ENCODE data around the gene CAND2. TPM values are rescaled to one million over a fixed set of nuclear protein-coding genes. Genes with fewer than 3 reads are reported as not detected.

The CAND2 gene
- total and polyA plus RNA-seq, 2 experiments from 2014 or later: 4.3 to 5.0 TPM

- no peak overlapping the region for H3K4me3 ChIP-seq
- no peaks in the 10 kb centered on the region for H3K27me3 ChIP-seq
- no peak overlapping the region for H3K27ac ChIP-seq
- no peaks in the 10 kb centered on the region for H3K79me2 ChIP-seq
- H3K9me2 ChIP-seq (replicated peaks; ENCODE audit: insufficient read depth): no peaks in the 10 kb centered on the region
- WGBS (ENCODE audit: low lambda C conversion rate, missing lambda C conversion rate): 91% methylated on average over 9 of the region's 9 CpGs
- no peak for DNase-seq (ENCODE audit: low spot score)
- TF ChIP-seq EZH2phosphoT487 (IDR thresholded peaks at IDR 0.05; ENCODE audit: low read depth, severe bottlenecking, unreplicated experiment) (no peak), EZH2 (IDR thresholded peaks at IDR 0.05; ENCODE audit: borderline replicate concordance) (no peak), CTCF (IDR thresholded peaks at IDR 0.05; ENCODE audit: poor library complexity) (no peak)
- no peak overlapping the region for H3K4me2 ChIP-seq
- no peaks in the 10 kb centered on the region for H3K36me3 ChIP-seq (replicated peaks; ENCODE audit: insufficient read depth, low read depth)
- H2AFZ ChIP-seq: no peak overlapping the region
- H4K20me1 ChIP-seq (ENCODE audit: insufficient read depth, poor library complexity, severe bottlenecking): no peaks in the 10 kb centered on the region
- H3K9me3 ChIP-seq (ENCODE audit: low read depth): no peaks in the 10 kb centered on the region
- peaks cover 4% of the 10 kb centered on the region for H3K4me1 ChIP-seq (ENCODE audit: insufficient read depth)
Observed at GRCh38 chr3:12753275-12754028, 43.0 kb upstream of the CAND2 start.

- TF ChIP-seq EZH2phosphoT487 (IDR thresholded peaks at IDR 0.05; ENCODE audit: low read depth, severe bottlenecking, unreplicated experiment) (no peak), EZH2 (IDR thresholded peaks at IDR 0.05; ENCODE audit: borderline replicate concordance) (no peak), CTCF (IDR thresholded peaks at IDR 0.05; ENCODE audit: poor library complexity) (no peak)
Observed at GRCh38 chr3:12754313-12754712, 42.2 kb upstream of the CAND2 start.

GRCh38 chr3:12755754-12756153 lies 40.7 kb upstream of the CAND2 start:
- 39% methylated on average over 6 of the region's 6 CpGs for WGBS (ENCODE audit: low lambda C conversion rate, missing lambda C conversion rate)
- no peaks in the 10 kb centered on the region for H3K36me3 ChIP-seq (replicated peaks; ENCODE audit: insufficient read depth, low read depth)
- no peak overlapping the region for H3K4me3 ChIP-seq
- H3K9me3 ChIP-seq (ENCODE audit: low read depth): no peaks in the 10 kb centered on the region
- H3K79me2 ChIP-seq: no peaks in the 10 kb centered on the region
- peaks cover 13% of the 10 kb centered on the region for H3K4me1 ChIP-seq (ENCODE audit: insufficient read depth)
- H4K20me1 ChIP-seq (ENCODE audit: insufficient read depth, poor library complexity, severe bottlenecking): no peaks in the 10 kb centered on the region
- no peaks in the 10 kb centered on the region for H3K9me2 ChIP-seq (replicated peaks; ENCODE audit: insufficient read depth)
- TF ChIP-seq EZH2phosphoT487 (IDR thresholded peaks at IDR 0.05; ENCODE audit: low read depth, severe bottlenecking, unreplicated experiment) (no peak), CTCF (IDR thresholded peaks at IDR 0.05; ENCODE audit: poor library complexity) (no peak), EZH2 (IDR thresholded peaks at IDR 0.05; ENCODE audit: borderline replicate concordance) (no peak)
- H3K4me2 ChIP-seq: no peak overlapping the region
- no peak overlapping the region for H2AFZ ChIP-seq
- no peaks in the 10 kb centered on the region for H3K27me3 ChIP-seq
- no peak overlapping the region for H3K27ac ChIP-seq
- DNase-seq (ENCODE audit: low spot score): no peak

More at GRCh38 chr3:12754313-12754712, 42.2 kb upstream of the CAND2 start:
- WGBS (ENCODE audit: low lambda C conversion rate, missing lambda C conversion rate): 95% methylated on average over 1 of the region's 1 CpG
- Histone ChIP-seq H3K36me3 (replicated peaks; ENCODE audit: insufficient read depth, low read depth) (no peaks in the 10 kb centered on the region), H3K79me2 (no peaks in the 10 kb centered on the region), H4K20me1 (ENCODE audit: insufficient read depth, poor library complexity, severe bottlenecking) (no peaks in the 10 kb centered on the region), H3K4me3 (no peak overlapping the region), H3K4me1 (ENCODE audit: insufficient read depth) (peaks cover 7% of the 10 kb centered on the region), H3K27me3 (no peaks in the 10 kb centered on the region), H2AFZ (no peak overlapping the region), H3K9me2 (replicated peaks; ENCODE audit: insufficient read depth) (no peaks in the 10 kb centered on the region), H3K4me2 (no peak overlapping the region), H3K9me3 (ENCODE audit: low read depth) (no peaks in the 10 kb centered on the region), H3K27ac (no peak overlapping the region)
- DNase-seq (ENCODE audit: low spot score): no peak

Measured in hepatocyte (in vitro differentiated cells).